GM23338 (cell line): ENCODE data around the gene PTMA. TPM values are rescaled to one million over a fixed set of nuclear protein-coding genes. Genes with fewer than 3 reads are reported as not detected.
A peak's percentile ranks its signal among the peaks of the same experiment; 100 is the strongest.

Experiments
- ATAC-seq: fragments of 200-7000 bp; cut with Tn5 transposase; 3 replicates; pipeline ENCODE4 v1.9.1; 2020
- DNase-seq: peaks from one replicate; pipeline ENCODE4 v3.0.0-alpha.2; 2015; ENCODE audit warnings: low spot score
- H2AFZ ChIP-seq: fragments of 200-600 bp; sonication (generic); 2 replicates; pipeline ENCODE4 v1.8.0; 2016; ENCODE audit warnings: antibody characterized with exemption, mild to moderate bottlenecking, moderate library complexity
- H3F3A ChIP-seq: fragments of 200-600 bp; sonication (generic); replicated peaks from 2 replicates; pipeline ENCODE4 v1.8.0; 2017; ENCODE audit warnings: antibody characterized with exemption, mixed run types, low read depth
- H3K27ac ChIP-seq: fragments of 200-600 bp; sonication (generic); 2 replicates; pipeline ENCODE4 v1.6.1; 2016; ENCODE audit warnings: low read depth
- H3K27me3 ChIP-seq: fragments of 200-600 bp; sonication (generic); 2 replicates; pipeline ENCODE4 v1.8.0; 2016; ENCODE audit warnings: mild to moderate bottlenecking, mixed run types, moderate library complexity; ENCODE audit not compliant: insufficient read depth
- H3K36me3 ChIP-seq: fragments of 200-600 bp; sonication (generic); 2 replicates; pipeline ENCODE4 v1.8.0; 2016; ENCODE audit warnings: mild to moderate bottlenecking; ENCODE audit not compliant: insufficient read depth
- H3K4me1 ChIP-seq: fragments of 200-600 bp; sonication (generic); 2 replicates; pipeline ENCODE4 v1.8.0; 2016; ENCODE audit warnings: mild to moderate bottlenecking, moderate library complexity; ENCODE audit not compliant: insufficient read depth
- H3K4me2 ChIP-seq: fragments of 200-600 bp; sonication (generic); 2 replicates; pipeline ENCODE4 v1.7.1; 2017; ENCODE audit warnings: mixed run types
- H3K4me3 ChIP-seq: fragments of 200-600 bp; sonication (generic); 2 replicates; pipeline ENCODE4 v1.6.1; 2016; ENCODE audit warnings: mixed run types
- H3K79me2 ChIP-seq: fragments of 200-600 bp; sonication (generic); replicated peaks from 2 replicates; pipeline ENCODE4 v1.8.0; 2017; ENCODE audit warnings: mild to moderate bottlenecking; ENCODE audit not compliant: insufficient read depth
- H3K9me2 ChIP-seq: fragments of 200-600 bp; sonication (generic); 2 replicates; pipeline ENCODE4 v1.8.0; 2017; ENCODE audit not compliant: insufficient read depth
- H4K20me1 ChIP-seq: fragments of 200-600 bp; sonication (generic); replicated peaks from 2 replicates; pipeline ENCODE4 v1.8.0; 2017; ENCODE audit warnings: mild to moderate bottlenecking; ENCODE audit not compliant: insufficient read depth
- H3K27ac Mint-ChIP-seq: 2 replicates; pipeline ENCODE4 v1.8.0; 2020; ENCODE audit warnings: inconsistent platforms, mild to moderate bottlenecking, moderate library complexity, mixed read lengths
- H3K27me3 Mint-ChIP-seq: 3 replicates; pipeline ENCODE4 v1.8.0; 2022; ENCODE audit warnings: low read depth, mild to moderate bottlenecking, moderate library complexity, mixed read lengths, inconsistent platforms; ENCODE audit not compliant: insufficient read depth, poor library complexity
- H3K36me3 Mint-ChIP-seq: 3 replicates; pipeline ENCODE4 v1.8.0; 2021; ENCODE audit warnings: low read depth, mild to moderate bottlenecking, inconsistent platforms, moderate library complexity, mixed read lengths
- H3K4me1 Mint-ChIP-seq: 3 replicates; pipeline ENCODE4 v1.8.0; 2020; ENCODE audit warnings: mild to moderate bottlenecking, inconsistent platforms, mixed read lengths
- H3K4me3 Mint-ChIP-seq: 3 replicates; pipeline ENCODE4 v1.8.0; 2021; ENCODE audit warnings: moderate library complexity, mild to moderate bottlenecking, inconsistent platforms, mixed read lengths
- H3K9me3 Mint-ChIP-seq: 3 replicates; pipeline ENCODE4 v1.8.0; 2020; ENCODE audit warnings: moderate library complexity, mild to moderate bottlenecking, inconsistent platforms, mixed read lengths
- NANOG ChIP-seq: IDR thresholded peaks from 2 replicates; pipeline ENCODE4 v1.6.1; 2016; ENCODE audit warnings: antibody characterized with exemption, borderline replicate concordance
- POLR2AphosphoS5 ChIP-seq: IDR thresholded peaks from 2 replicates; pipeline ENCODE4 v1.6.1; 2016; ENCODE audit warnings: antibody characterized with exemption, low read depth
- ZNF114 ChIP-seq: fragments of 250-450 bp; sonication (Bioruptor Pico); IDR thresholded peaks from 2 replicates; pipeline ENCODE4 v1.5.0; 2020; ENCODE audit warnings: mild to moderate bottlenecking, moderate library complexity
- polyA plus RNA-seq: library from polyadenylated mRNA; unstranded; fragments of >200 nt; fragmentation: Nextera tagmentation; extraction: Ambion mirVana; gene quantifications from 2 replicates; pipeline ENCODE4 v1.2.1, GENCODE V29; 2016
- total RNA-seq: library from RNA; depleted of rRNA; stranded (reverse); fragments of >200 nt; shearing (Covaris generic); gene quantifications from 2 replicates; pipeline ENCODE4 v1.2.3, GENCODE V29; 2014
- TF ChIP-seq, protein P1 (sequence below): IDR thresholded peaks from one replicate; pipeline ENCODE4 v1.6.1; 2018; ENCODE audit warnings: antibody characterized with exemption; ENCODE audit not compliant: unreplicated experiment
- TF ChIP-seq, protein P2 (sequence below): IDR thresholded peaks from 2 replicates; pipeline ENCODE4 v1.6.1; 2016; ENCODE audit warnings: antibody characterized with exemption

Gene PTMA
- total and polyA plus RNA-seq, 2 experiments from 2014 or later, result 1,861 to 8,990 TPM

DNA sequence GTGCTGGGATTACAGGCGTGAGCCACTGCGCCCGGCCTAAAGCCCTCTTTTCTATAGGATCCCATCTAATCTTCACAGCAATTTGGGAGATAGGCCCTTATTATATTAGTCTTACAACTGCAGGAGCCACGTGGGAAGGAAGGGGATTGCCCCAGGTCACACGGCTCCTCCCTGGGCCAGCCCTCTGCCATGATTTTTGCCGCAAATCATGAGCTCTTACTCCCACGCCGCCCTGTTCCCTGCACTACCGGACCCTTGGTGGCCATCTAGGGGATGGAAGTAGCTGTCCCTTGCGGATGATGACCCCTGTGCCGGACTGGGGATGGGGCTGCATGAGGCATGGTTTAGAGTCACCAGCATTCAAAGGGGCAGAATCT lies 28.4 kb upstream of the PTMA start:
- no peaks in the 10 kb centered on the region for H4K20me1 ChIP-seq
- peak overlapping the region; percentile 100 for H3K27ac ChIP-seq
- H3K27me3 ChIP-seq, result no peaks in the 10 kb centered on the region
- peak; percentile 4; the same call in 2 of the 3 replicates for ATAC-seq
- DNase-seq, result no peak
- TF ChIP-seq, protein P1, sequence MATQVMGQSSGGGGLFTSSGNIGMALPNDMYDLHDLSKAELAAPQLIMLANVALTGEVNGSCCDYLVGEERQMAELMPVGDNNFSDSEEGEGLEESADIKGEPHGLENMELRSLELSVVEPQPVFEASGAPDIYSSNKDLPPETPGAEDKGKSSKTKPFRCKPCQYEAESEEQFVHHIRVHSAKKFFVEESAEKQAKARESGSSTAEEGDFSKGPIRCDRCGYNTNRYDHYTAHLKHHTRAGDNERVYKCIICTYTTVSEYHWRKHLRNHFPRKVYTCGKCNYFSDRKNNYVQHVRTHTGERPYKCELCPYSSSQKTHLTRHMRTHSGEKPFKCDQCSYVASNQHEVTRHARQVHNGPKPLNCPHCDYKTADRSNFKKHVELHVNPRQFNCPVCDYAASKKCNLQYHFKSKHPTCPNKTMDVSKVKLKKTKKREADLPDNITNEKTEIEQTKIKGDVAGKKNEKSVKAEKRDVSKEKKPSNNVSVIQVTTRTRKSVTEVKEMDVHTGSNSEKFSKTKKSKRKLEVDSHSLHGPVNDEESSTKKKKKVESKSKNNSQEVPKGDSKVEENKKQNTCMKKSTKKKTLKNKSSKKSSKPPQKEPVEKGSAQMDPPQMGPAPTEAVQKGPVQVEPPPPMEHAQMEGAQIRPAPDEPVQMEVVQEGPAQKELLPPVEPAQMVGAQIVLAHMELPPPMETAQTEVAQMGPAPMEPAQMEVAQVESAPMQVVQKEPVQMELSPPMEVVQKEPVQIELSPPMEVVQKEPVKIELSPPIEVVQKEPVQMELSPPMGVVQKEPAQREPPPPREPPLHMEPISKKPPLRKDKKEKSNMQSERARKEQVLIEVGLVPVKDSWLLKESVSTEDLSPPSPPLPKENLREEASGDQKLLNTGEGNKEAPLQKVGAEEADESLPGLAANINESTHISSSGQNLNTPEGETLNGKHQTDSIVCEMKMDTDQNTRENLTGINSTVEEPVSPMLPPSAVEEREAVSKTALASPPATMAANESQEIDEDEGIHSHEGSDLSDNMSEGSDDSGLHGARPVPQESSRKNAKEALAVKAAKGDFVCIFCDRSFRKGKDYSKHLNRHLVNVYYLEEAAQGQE, result no peak
- no peaks in the 10 kb centered on the region; the same call in 1 of the 2 replicates for H3K79me2 ChIP-seq
- H3K9me2 ChIP-seq, result no peaks in the 10 kb centered on the region
- H3K4me2 ChIP-seq, result peak overlapping the region; percentile 90
- peak overlapping the region; percentile 99 for H3K27ac Mint-ChIP-seq
- H3K36me3 ChIP-seq, result no peaks in the 10 kb centered on the region
- no peak overlapping the region for H2AFZ ChIP-seq
- H3K4me1 ChIP-seq, result peaks cover 32% of the 10 kb centered on the region
- H3K4me3 Mint-ChIP-seq, result peak overlapping the region; percentile 78
- H3F3A ChIP-seq, result peaks cover 35% of the 10 kb centered on the region
- peak overlapping the region; percentile 79 for H3K4me3 ChIP-seq
- H3K9me3 Mint-ChIP-seq, result no peaks in the 10 kb centered on the region; the same call in 2 of the 3 replicates
- no peaks in the 10 kb centered on the region; the same call in 2 of the 3 replicates for H3K36me3 Mint-ChIP-seq
- H3K27me3 Mint-ChIP-seq, result peaks cover 23% of the 10 kb centered on the region
- peaks cover 28% of the 10 kb centered on the region for H3K4me1 Mint-ChIP-seq

DNA sequence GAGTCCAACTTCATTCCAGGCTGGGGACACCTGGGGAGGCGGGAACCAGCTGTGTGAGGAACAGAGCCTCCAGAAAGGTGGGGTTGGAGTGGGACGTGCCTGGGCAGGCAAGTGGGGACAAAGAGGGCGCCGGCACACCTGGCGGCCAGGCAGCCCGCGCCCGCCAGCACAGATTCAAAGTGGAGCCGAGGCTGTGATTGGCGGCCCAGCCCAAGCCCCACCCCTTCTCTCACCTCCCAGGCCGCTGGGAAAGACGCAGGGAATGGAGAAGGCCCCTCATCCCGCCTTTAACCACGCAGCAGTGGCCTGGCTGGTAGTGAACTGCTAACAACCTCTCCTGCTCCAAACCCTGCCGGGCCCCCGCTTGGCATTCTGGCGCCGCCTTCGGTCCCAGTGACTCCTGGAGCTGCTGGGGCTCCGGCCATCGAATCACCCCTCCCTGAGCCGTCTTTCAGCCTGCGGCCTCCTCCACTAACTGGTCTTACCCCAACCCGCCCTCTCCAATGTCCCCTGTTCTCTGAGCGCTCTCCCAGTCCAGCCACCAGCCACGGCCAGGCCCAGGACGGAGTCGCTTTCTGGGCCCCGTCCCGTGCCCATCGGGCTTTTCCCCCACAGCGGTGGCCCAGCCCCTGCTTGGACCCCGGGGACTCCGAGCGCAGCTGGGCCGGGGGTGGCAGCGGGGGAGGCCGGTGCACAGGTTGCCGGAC lies 27.9 kb upstream of the PTMA start:
- Mint-ChIP-seq H3K9me3 (no peaks in the 10 kb centered on the region), H3K36me3 (no peaks in the 10 kb centered on the region; the same call in 2 of the 3 replicates), H3K4me3 (peak overlapping the region; percentile 78), H3K4me1 (peaks cover 29% of the 10 kb centered on the region), H3K27ac (peak overlapping the region; percentile 99), H3K27me3 (peaks cover 22% of the 10 kb centered on the region)
- Histone ChIP-seq H3K4me2 (peak overlapping the region; percentile 90), H3K9me2 (no peaks in the 10 kb centered on the region), H4K20me1 (no peaks in the 10 kb centered on the region), H3K27me3 (no peaks in the 10 kb centered on the region), H3K36me3 (no peaks in the 10 kb centered on the region), H3K4me1 (peaks cover 35% of the 10 kb centered on the region), H3F3A (peaks cover 35% of the 10 kb centered on the region), H3K27ac (peak overlapping the region; percentile 100), H3K4me3 (peak overlapping the region; percentile 79), H2AFZ (0 out of 2 replicates have a peak overlapping the region, but pooled peaks have one; percentile 14), H3K79me2 (no peaks in the 10 kb centered on the region; the same call in 1 of the 2 replicates)
- peak; percentile 91 for DNase-seq
- peak; percentile 62 for ATAC-seq
- TF ChIP-seq, protein P2, sequence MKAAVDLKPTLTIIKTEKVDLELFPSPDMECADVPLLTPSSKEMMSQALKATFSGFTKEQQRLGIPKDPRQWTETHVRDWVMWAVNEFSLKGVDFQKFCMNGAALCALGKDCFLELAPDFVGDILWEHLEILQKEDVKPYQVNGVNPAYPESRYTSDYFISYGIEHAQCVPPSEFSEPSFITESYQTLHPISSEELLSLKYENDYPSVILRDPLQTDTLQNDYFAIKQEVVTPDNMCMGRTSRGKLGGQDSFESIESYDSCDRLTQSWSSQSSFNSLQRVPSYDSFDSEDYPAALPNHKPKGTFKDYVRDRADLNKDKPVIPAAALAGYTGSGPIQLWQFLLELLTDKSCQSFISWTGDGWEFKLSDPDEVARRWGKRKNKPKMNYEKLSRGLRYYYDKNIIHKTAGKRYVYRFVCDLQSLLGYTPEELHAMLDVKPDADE, result 0 out of 2 replicates have a peak, but pooled peaks have one; percentile 25
- TF ChIP-seq NANOG (no peak), ZNF114 (CRISPR knock-in tag) (no peak), POLR2AphosphoS5 (peak; percentile 90)
